ENCODE results near the gene STPG2.
"Not testable (repeated sequence)": the region's sequence is repeated elsewhere in the genome, so short reads cannot be mapped to it uniquely, and the experiment has no call there.

Gene STPG2

GRCh38 chr4:97953171-97953941, 189.9 kb downstream of the STPG2 start:
- H3K4me3 ChIP-seq (ENCODE audit: low read depth, low read length), result no peak overlapping the region

GRCh38 chr4:97952763-97953162, 190.5 kb downstream of the STPG2 start:
- H3K4me3 ChIP-seq (ENCODE audit: low read depth, low read length), result no peak overlapping the region

GRCh38 chr4:97950836-97951235, 192.4 kb downstream of the STPG2 start:
- H3K4me3 ChIP-seq (ENCODE audit: low read depth, low read length), result no peak overlapping the region

- H3K4me3 ChIP-seq (ENCODE audit: low read depth, low read length), result no peak overlapping the region
These were observed 200.3 kb downstream of the STPG2 start for GRCh38 chr4:97942951-97943350.

- no peak overlapping the region for H3K4me3 ChIP-seq (ENCODE audit: low read depth, low read length)
These were observed 201.1 kb downstream of the STPG2 start for GRCh38 chr4:97942137-97942536.

- H3K4me3 ChIP-seq (ENCODE audit: low read depth, low read length), result no peak overlapping the region
These were observed 205.1 kb downstream of the STPG2 start for GRCh38 chr4:97938141-97938540.

- H3K4me3 ChIP-seq (ENCODE audit: low read depth, low read length), result no peak overlapping the region
These were observed 218.8 kb downstream of the STPG2 start for GRCh38 chr4:97924341-97924958.

- no peak overlapping the region for H3K4me3 ChIP-seq (ENCODE audit: low read depth, low read length)
These were observed 220.2 kb downstream of the STPG2 start for GRCh38 chr4:97923096-97923495.

GRCh38 chr4:97917115-97917514, 226.2 kb downstream of the STPG2 start:
- no peak overlapping the region for H3K4me3 ChIP-seq (ENCODE audit: low read depth, low read length)

- no peak overlapping the region for H3K4me3 ChIP-seq (ENCODE audit: low read depth, low read length)
These were observed 231.1 kb downstream of the STPG2 start for GRCh38 chr4:97912156-97912555.

GRCh38 chr4:97911236-97911906, 231.9 kb downstream of the STPG2 start:
- no peak overlapping the region for H3K4me3 ChIP-seq (ENCODE audit: low read depth, low read length)

- H3K4me3 ChIP-seq (ENCODE audit: low read depth, low read length), result no peak overlapping the region
These were observed 233.3 kb downstream of the STPG2 start for GRCh38 chr4:97910005-97910404.

- not testable (repeated sequence) for H3K4me3 ChIP-seq (ENCODE audit: low read depth, low read length)
These were observed 239.7 kb downstream of the STPG2 start for GRCh38 chr4:97903436-97904189.

- H3K4me3 ChIP-seq (ENCODE audit: low read depth, low read length), result no peak overlapping the region
These were observed 243.0 kb downstream of the STPG2 start for GRCh38 chr4:97900229-97900628.

GRCh38 chr4:97892592-97893266, 250.5 kb downstream of the STPG2 start:
- no peak overlapping the region for H3K4me3 ChIP-seq (ENCODE audit: low read depth, low read length)

- no peak overlapping the region for H3K4me3 ChIP-seq (ENCODE audit: low read depth, low read length)
These were observed 263.3 kb downstream of the STPG2 start for GRCh38 chr4:97879942-97880341.

- no peak overlapping the region for H3K4me3 ChIP-seq (ENCODE audit: low read depth, low read length)
These were observed 275.2 kb downstream of the STPG2 start for GRCh38 chr4:97868097-97868496.

- no peak overlapping the region for H3K4me3 ChIP-seq (ENCODE audit: low read depth, low read length)
These were observed 275.7 kb downstream of the STPG2 start for GRCh38 chr4:97867557-97868091.

GRCh38 chr4:97866821-97867556, 276.3 kb downstream of the STPG2 start:
- no peak overlapping the region for H3K4me3 ChIP-seq (ENCODE audit: low read depth, low read length)

- H3K4me3 ChIP-seq (ENCODE audit: low read depth, low read length), result no peak overlapping the region
These were observed 292.2 kb downstream of the STPG2 start for GRCh38 chr4:97851115-97851514.
